Measurements from ENCODE around the gene CATSPERE.
"Not testable (repeated sequence)": the region's sequence is repeated elsewhere in the genome, so short reads cannot be mapped to it uniquely, and the experiment has no call there.

- TF ChIP-seq CTCF, EZH2, EZH2phosphoT487 (IDR thresholded peaks at IDR 0.05): not testable (repeated sequence)
Observed at GRCh38 chr1:244484971-244485370, 23.9 kb downstream of the CATSPERE start.

All from neural progenitor cell (in vitro differentiated cells).